GM12874 (cell line): Measurements from ENCODE around the gene NFKBIE.
A peak's percentile ranks its signal among the peaks of the same experiment; 100 is the strongest.

Source experiments
- TF ChIP-seq, protein P1 (sequence below): IDR thresholded peaks from 2 replicates; pipeline ENCODE4 v1.5.1; 2011; ENCODE audit warnings: low read depth, mild to moderate bottlenecking, control low read depth, low read length, moderate library complexity; ENCODE audit not compliant: insufficient read depth

The NFKBIE gene

DNA sequence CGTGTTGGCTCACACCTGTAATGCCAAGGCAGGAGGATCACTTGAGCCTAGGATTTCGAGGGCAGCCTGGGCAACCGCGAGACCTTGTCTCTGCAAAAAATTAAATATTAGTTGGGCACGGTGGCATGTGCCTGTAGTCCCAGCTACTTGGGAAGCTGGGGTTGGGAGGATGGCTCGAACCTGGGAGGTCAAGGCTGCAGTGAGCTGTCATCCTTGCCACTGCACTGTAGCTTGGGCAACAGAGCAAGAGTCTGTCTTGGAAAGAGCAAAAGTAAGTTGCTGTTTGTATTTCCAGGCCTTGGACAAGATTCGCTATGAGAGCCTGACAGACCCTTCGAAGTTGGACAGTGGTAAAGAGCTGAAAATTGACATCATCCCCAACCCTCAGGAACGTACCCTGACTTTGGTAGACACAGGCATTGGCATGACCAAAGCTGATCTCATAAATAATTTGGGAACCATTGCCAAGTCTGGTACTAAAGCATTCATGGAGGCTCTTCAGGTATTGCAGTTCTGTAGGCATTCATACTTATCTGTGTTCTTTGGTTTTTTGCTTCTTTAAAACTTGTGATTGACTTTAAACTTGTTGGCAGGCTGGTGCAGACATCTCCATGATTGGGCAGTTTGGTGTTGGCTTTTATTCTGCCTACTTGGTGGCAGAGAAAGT lies 16.1 kb downstream of the NFKBIE start:
- TF ChIP-seq, protein P1, sequence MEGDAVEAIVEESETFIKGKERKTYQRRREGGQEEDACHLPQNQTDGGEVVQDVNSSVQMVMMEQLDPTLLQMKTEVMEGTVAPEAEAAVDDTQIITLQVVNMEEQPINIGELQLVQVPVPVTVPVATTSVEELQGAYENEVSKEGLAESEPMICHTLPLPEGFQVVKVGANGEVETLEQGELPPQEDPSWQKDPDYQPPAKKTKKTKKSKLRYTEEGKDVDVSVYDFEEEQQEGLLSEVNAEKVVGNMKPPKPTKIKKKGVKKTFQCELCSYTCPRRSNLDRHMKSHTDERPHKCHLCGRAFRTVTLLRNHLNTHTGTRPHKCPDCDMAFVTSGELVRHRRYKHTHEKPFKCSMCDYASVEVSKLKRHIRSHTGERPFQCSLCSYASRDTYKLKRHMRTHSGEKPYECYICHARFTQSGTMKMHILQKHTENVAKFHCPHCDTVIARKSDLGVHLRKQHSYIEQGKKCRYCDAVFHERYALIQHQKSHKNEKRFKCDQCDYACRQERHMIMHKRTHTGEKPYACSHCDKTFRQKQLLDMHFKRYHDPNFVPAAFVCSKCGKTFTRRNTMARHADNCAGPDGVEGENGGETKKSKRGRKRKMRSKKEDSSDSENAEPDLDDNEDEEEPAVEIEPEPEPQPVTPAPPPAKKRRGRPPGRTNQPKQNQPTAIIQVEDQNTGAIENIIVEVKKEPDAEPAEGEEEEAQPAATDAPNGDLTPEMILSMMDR: no peak

DNA sequence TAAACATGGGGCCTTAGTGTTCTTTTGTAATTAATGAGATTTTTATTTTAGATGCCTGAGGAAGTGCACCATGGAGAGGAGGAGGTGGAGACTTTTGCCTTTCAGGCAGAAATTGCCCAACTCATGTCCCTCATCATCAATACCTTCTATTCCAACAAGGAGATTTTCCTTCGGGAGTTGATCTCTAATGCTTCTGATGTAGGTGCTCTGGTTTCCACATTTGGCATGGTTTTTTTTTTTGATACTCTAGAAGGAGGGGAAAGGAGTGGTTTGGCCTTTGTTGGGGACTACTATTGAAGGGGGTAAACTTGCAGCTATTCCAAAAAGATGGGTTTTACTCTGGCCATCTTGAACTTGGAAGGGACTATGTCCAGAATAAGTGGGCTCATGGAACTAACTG lies 16.8 kb downstream of the NFKBIE start:
- TF ChIP-seq, protein P1: no peak

DNA sequence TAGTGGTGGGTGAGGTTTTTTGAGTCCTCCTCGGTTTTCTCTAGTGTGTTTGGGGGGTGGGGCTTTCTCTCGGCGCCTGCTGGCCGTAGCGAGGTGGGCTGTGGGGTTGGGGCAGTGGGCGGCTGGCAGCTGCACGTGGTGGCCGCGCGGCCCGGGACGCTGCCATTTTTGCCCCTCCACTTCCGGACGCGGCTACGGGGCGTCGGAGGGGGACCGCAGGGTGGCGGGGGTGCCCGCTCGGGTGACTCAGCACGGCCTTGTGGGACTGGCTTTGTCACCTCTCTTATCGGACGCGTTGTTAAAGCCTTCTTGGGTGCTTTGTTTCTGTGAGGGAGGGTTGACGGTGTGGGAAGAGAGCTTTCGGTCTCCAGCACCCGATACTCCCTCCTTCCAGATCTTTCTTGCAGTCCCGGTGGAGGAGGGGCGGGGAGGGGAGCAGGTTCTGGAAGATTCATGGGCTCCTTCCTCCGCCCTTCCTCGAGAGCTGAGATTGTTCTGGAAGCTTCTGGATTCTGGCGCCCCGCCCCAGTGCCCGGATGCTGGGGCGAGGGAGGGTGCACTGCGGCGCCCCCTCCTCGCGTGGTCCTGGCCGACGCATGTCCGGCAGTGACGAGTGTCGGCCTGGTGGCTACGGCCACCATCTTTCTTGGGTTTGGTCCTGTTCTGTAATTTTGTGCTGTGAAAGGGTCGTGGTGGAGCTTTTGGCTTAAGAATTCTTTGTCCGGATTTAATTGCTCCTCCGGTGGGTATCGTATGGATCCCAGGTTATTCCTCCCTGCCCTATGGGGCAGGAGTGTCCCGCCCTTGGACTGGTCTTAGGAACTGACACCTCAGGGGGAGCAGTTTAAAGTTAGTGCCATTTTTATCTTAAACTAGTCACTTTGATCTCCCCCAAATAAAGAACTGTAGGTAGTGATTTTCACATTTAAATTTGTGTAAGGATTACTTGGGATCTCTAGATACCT lies 17.7 kb downstream of the NFKBIE start:
- TF ChIP-seq, protein P1: no peak

DNA sequence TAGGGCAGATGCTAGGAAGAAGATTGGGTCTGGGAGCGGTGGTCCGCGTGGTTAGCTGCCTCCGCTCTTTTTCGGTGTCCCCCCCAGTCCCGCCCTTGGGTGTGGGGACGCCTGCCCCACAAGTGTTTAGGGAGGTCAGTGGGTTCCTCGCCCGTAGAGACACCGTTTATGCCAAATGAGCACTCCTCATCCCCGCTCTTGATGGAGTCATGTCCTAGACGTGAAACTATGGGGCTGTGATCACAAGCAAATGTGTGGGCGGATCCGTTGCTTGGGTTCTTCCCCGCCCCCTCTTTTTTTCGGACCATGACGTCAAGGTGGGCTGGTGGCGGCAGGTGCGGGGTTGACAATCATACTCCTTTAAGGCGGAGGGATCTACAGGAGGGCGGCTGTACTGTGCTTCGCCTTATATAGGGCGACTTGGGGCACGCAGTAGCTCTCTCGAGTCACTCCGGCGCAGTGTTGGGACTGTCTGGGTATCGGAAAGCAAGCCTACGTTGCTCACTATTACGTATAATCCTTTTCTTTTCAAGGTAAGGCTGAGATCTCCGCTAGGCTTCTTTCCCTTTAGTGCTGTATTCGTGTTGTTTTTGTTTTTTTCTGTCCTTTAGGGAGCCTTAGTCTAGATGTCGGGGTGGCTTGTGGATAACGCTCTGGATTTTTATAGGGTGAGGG lies 18.6 kb downstream of the NFKBIE start, which contains the start of gene HSP90AB1:
Gene HSP90AB1 (plus strand): TSS at position 439 of the 675 bp plus-strand sequence. CDS start 1,529 bp downstream, outside the sequence.
- TF ChIP-seq, protein P1: no peak

DNA sequence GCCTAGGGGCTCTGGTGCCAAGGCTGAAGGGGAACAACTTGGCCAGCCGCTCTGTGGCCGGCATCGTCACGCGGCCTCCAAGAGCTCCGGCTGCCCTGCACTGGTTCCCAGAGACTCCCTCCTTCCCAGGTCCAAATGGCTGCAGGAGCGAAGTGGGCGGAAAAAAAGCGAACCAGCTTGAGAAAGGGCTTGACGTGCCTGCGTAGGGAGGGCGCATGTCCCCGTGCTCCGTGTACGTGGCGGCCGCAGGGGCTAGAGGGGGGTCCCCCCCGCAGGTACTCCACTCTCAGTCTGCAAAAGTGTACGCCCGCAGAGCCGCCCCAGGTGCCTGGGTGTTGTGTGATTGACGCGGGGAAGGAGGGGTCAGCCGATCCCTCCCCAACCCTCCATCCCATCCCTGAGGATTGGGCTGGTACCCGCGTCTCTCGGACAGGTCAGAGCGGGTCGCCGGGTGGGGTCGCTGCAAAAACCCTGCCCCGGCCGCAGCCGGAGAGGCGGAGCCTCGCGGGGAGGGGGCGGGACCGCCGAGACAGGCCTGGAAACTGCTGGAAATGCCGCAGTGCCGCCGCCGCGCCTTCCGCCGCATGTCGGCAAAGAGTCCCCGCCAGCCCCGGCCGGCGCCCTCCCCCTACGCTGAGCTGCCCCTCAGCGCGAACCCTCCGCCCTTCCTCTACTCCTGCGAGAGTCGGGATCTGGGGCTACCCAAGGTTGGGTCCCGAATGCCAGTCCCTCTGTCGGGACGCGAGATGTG lies 19.3 kb downstream of the NFKBIE start:
- TF ChIP-seq, protein P1: peak; percentile 47; the same call in 1 of the 2 replicates

DNA sequence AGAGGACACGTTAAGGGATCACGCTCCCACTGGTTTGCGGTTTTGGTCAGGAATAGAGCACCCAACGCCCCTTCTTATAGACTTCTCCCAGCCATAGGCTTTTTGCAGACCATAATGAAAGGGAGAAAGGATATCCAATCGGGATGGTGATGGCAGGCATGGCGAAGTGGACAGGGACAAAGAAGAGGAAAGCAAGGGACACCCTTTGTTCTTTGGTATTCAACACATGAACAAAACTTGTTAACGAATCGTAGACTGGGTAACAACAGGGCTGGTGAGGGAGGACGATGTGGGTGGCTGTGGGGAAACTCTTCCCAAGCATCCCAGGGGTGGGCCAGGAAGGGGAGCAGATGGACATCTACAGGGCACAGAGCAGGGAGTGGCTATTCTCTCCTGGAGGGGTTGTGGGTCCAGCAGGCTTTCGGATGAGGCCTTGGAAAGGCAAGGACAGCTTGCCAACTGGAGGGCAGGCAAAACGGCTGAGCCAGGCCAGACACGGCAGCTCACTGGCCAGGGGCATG lies 19.9 kb downstream of the NFKBIE start:
- TF ChIP-seq, protein P1: no peak
